ENCODE data around the gene VBP1.

DNA sequence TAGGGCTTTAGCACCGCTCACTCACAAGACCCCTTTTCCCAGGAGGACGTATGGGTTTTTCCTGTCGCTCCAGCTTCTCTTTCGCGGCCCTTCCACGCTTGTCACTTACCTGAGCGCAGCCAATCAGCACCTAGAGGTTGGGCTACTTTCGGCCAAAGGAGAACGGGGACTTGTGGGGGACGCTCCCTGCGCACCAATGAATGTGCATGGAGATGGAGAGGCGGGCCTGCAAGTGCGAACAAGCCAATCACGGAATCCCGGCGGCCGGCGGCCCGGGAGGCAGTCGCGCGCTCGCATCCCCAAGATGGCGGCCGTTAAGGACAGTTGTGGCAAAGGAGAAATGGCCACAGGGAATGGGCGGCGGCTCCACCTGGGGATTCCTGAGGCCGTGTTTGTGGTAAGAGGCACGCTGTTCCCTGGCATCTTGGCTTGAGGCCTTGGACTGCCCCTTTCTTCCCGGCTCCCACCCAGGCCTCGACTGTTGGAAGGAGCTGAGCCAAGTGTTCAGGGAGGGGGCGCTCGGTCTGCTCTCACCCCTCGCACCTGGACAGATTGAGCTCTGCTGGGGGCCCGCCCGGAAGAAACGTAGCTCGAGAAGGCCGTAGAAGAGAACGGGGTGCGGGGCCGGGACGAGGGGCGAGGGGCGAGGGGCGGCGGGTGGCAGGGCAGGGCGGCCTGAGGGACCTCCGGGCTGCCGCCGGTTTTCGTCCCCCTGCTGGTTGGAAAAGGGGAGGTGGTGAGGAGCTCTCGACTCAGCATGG is at the start of gene VBP1:
- TF ChIP-seq, protein P1, sequence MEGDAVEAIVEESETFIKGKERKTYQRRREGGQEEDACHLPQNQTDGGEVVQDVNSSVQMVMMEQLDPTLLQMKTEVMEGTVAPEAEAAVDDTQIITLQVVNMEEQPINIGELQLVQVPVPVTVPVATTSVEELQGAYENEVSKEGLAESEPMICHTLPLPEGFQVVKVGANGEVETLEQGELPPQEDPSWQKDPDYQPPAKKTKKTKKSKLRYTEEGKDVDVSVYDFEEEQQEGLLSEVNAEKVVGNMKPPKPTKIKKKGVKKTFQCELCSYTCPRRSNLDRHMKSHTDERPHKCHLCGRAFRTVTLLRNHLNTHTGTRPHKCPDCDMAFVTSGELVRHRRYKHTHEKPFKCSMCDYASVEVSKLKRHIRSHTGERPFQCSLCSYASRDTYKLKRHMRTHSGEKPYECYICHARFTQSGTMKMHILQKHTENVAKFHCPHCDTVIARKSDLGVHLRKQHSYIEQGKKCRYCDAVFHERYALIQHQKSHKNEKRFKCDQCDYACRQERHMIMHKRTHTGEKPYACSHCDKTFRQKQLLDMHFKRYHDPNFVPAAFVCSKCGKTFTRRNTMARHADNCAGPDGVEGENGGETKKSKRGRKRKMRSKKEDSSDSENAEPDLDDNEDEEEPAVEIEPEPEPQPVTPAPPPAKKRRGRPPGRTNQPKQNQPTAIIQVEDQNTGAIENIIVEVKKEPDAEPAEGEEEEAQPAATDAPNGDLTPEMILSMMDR (IDR thresholded peaks at IDR 0.05), result peak; percentile 8 to 43 (median 30)
- TF ChIP-seq POLR2A (IDR thresholded peaks at IDR 0.05), result peak in 1 of 4 donors; percentile 52
